SK-N-SH treated with all-trans-retinoic acid at 6 μM for 48 hours (cell line): ENCODE results near the gene BAZ1A.

Source experiments
- ESRRG ChIP-seq: fragments of 250-450 bp; sonication (Bioruptor Pico); IDR thresholded peaks from 2 replicates; pipeline ENCODE4 v1.6.1; 2021; ENCODE audit warnings: mild to moderate bottlenecking
- ZFP3 ChIP-seq: fragments of 250-450 bp; sonication (Bioruptor Pico); IDR thresholded peaks from 2 replicates; pipeline ENCODE4 v1.5.0; 2020; ENCODE audit warnings: mild to moderate bottlenecking, moderate library complexity
- TF ChIP-seq, protein P1 (sequence below): fragments of 250-450 bp; sonication (Bioruptor Pico); IDR thresholded peaks from 2 replicates; pipeline ENCODE4 v1.8.0; 2020; ENCODE audit warnings: mild to moderate bottlenecking, moderate library complexity, borderline replicate concordance

DNA sequence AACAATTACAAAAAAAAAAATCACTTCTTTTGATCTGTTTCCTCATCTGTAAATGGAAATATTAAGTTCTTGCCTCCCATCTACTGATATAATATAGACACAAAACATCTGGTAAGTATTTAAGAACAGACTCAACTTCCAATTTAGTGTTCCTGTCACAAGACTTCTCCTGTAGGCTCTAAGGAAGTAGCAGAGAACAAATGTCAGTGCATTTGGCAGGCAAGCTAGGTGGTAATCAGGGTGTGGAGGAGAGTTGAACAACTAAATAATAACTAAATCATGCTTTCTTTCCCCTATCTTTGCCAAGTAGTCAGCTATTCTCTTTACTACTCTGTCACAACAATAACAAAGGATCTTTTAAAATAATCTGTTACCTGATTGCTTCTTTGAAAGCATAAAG lies 22.1 kb downstream of the BAZ1A start:
- TF ChIP-seq ZFP3 (CRISPR knock-in tag) (no peak), ESRRG (CRISPR knock-in tag) (no peak)
- TF ChIP-seq, protein P1, sequence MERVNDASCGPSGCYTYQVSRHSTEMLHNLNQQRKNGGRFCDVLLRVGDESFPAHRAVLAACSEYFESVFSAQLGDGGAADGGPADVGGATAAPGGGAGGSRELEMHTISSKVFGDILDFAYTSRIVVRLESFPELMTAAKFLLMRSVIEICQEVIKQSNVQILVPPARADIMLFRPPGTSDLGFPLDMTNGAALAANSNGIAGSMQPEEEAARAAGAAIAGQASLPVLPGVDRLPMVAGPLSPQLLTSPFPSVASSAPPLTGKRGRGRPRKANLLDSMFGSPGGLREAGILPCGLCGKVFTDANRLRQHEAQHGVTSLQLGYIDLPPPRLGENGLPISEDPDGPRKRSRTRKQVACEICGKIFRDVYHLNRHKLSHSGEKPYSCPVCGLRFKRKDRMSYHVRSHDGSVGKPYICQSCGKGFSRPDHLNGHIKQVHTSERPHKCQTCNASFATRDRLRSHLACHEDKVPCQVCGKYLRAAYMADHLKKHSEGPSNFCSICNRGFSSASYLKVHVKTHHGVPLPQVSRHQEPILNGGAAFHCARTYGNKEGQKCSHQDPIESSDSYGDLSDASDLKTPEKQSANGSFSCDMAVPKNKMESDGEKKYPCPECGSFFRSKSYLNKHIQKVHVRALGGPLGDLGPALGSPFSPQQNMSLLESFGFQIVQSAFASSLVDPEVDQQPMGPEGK (CRISPR knock-in tag) = no peak
